ENCODE results near the gene HHLA2. TPM values are rescaled to one million over a fixed set of nuclear protein-coding genes. Genes with fewer than 3 reads are reported as not detected.

Gene HHLA2
- total RNA-seq, 6 experiments from 2014 or later = not detected

DNA sequence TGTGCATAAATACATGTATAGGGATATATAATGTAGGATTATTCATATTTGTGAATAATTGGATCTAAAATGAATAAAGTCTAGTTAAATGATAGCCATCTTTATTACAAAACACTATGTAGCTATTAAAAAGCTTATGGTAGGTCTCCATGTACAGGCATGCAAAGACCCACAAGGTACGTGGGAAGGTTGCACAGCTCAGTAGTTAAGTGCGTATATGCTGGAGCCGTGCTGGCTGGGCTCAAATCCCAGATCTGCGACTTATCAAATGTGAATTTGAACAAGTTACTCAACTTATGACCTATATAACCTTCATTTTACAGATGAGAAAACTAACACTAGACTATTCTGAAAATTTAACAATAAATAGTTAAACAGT, 113.4 kb downstream of the HHLA2 start:
- Mint-ChIP-seq H3K4me1 (ENCODE audit: low read depth) (peaks cover 37% of the 10 kb centered on the region), H3K36me3 (ENCODE audit: low read depth) (no peaks in the 10 kb centered on the region), H3K27ac (no peak overlapping the region), H3K9me3 (no peaks in the 10 kb centered on the region), H3K27me3 (ENCODE audit: insufficient read depth) (peaks cover 2% of the 10 kb centered on the region; the same call in 1 of the 2 replicates), H3K4me3 (no peak overlapping the region)
- TF ChIP-seq, protein P1, sequence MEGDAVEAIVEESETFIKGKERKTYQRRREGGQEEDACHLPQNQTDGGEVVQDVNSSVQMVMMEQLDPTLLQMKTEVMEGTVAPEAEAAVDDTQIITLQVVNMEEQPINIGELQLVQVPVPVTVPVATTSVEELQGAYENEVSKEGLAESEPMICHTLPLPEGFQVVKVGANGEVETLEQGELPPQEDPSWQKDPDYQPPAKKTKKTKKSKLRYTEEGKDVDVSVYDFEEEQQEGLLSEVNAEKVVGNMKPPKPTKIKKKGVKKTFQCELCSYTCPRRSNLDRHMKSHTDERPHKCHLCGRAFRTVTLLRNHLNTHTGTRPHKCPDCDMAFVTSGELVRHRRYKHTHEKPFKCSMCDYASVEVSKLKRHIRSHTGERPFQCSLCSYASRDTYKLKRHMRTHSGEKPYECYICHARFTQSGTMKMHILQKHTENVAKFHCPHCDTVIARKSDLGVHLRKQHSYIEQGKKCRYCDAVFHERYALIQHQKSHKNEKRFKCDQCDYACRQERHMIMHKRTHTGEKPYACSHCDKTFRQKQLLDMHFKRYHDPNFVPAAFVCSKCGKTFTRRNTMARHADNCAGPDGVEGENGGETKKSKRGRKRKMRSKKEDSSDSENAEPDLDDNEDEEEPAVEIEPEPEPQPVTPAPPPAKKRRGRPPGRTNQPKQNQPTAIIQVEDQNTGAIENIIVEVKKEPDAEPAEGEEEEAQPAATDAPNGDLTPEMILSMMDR (IDR thresholded peaks at IDR 0.05) = no peak
- no peak for DNase-seq

DNA sequence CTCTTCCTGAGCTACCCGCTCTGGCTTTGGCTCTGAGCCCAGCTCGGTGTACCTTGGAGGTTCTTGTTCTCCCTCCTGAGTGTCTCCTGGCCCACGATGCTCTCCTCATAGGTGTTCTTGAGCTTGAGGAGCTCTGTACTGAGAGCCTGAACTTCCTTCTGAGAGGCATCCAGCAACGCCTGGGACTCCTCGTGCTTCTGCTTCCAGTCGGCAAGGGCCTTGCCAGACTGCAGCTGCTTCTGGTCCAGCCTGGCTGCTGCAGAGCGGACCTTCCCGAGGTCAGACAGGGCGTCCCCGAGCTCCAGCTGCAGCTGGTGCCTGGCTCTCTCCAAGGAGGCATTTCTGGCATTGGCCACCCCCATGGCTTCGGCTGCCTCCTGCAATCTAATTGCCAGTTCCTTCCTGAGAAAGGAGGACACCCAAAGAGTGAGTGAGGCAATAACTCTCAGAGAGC, 114.2 kb downstream of the HHLA2 start:
- no peaks in the 10 kb centered on the region for H3K9me3 Mint-ChIP-seq
- H3K4me3 Mint-ChIP-seq = no peak overlapping the region
- TF ChIP-seq, protein P1 (IDR thresholded peaks at IDR 0.05) = no peak
- no peak for DNase-seq
- H3K27ac Mint-ChIP-seq = no peak overlapping the region
- H3K36me3 Mint-ChIP-seq (ENCODE audit: low read depth) = no peaks in the 10 kb centered on the region
- peaks cover 2% of the 10 kb centered on the region; the same call in 1 of the 2 replicates for H3K27me3 Mint-ChIP-seq (ENCODE audit: insufficient read depth)
- peaks cover 39% of the 10 kb centered on the region for H3K4me1 Mint-ChIP-seq (ENCODE audit: low read depth)

DNA sequence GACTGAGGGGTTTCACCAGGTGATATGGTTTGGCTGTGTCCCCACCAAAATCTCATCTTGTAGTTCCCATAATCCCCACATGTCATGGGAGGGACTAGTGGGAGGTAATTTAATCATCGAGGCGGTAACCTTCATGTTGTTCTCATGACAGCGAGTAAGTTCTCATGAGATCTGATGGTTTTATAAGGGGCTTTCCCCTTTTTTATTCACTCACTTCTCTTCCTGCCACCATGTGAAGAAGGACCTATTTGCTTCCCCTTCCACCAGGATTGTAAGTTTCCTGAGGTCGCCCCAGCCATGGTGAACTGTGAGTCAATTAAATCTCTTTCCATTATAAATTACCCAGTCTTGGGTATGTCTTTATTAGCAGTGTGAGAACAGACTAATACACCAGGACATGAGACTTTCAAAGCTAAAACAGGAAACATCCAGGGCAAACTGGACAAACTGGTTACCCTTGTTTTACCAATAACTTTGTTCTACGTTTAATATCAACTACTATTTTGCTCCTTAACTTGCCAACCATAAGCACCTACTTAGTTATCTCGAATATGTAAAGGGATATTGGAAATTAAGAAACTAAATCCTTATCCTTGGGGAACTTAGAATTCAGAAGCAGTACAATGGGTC, 115.9 kb downstream of the HHLA2 start:
- Mint-ChIP-seq H3K27me3 (ENCODE audit: insufficient read depth) (peaks cover 2% of the 10 kb centered on the region; the same call in 1 of the 2 replicates), H3K9me3 (no peaks in the 10 kb centered on the region), H3K4me1 (ENCODE audit: low read depth) (peaks cover 37% of the 10 kb centered on the region), H3K4me3 (no peak overlapping the region), H3K36me3 (ENCODE audit: low read depth) (no peaks in the 10 kb centered on the region), H3K27ac (no peak overlapping the region)
- no peak for DNase-seq
- TF ChIP-seq, protein P1 (IDR thresholded peaks at IDR 0.05) = no peak

DNA sequence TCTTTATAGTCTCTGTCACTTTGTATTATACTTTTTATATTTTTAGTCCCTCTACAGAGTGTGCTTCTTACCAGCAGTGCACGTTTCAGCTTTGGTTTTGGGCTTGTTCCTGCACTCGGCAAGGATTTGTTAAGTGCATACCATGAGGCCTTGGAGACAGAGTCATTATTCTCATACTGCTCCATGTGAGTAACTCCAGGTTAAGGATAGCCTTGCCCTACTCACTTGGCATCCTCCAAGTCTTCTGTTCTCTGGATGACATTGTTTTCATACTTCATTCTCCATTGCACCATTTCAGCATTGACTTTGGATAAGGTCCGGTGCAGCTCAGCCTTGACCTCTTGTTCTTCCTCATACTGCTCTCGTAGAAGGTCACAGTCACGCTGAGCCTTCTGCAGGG, 117.7 kb downstream of the HHLA2 start:
- TF ChIP-seq, protein P1 (IDR thresholded peaks at IDR 0.05) = no peak
- DNase-seq = peak; percentile 11
- H3K9me3 Mint-ChIP-seq = no peaks in the 10 kb centered on the region
- peaks cover 38% of the 10 kb centered on the region for H3K4me1 Mint-ChIP-seq (ENCODE audit: low read depth)
- H3K36me3 Mint-ChIP-seq (ENCODE audit: low read depth) = no peaks in the 10 kb centered on the region
- no peaks in the 10 kb centered on the region for H3K27me3 Mint-ChIP-seq (ENCODE audit: insufficient read depth)
- H3K4me3 Mint-ChIP-seq = no peak overlapping the region
- no peak overlapping the region for H3K27ac Mint-ChIP-seq

DNA sequence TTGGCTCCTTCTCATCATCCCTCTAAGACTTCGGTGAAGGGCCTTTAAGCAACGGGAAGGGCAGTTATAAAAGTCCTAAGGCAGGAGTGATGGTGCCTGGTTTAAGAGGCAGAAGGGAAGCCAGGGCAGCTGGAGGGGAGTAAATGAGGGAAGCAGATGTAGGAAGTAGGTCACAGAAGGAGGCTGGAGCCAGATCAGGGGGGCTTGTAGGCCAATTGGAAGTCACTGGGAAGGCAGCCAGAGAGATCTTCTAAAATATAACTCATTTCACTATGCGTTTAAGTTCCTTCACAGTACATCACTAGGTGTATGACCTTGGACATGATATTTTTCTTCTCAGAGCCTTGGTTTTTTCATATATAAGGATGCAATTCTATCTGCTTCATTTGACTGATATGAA, 119.3 kb downstream of the HHLA2 start:
- H3K27me3 Mint-ChIP-seq (ENCODE audit: insufficient read depth) = no peaks in the 10 kb centered on the region

More for the DNA sequence above, 119.3 kb downstream of the HHLA2 start:
- DNase-seq = no peak
- no peaks in the 10 kb centered on the region for H3K9me3 Mint-ChIP-seq
- no peaks in the 10 kb centered on the region for H3K36me3 Mint-ChIP-seq (ENCODE audit: low read depth)
- TF ChIP-seq, protein P1 (IDR thresholded peaks at IDR 0.05) = no peak
- H3K4me3 Mint-ChIP-seq = no peak overlapping the region
- peaks cover 54% of the 10 kb centered on the region for H3K4me1 Mint-ChIP-seq (ENCODE audit: low read depth)
- H3K27ac Mint-ChIP-seq = peak overlapping the region; percentile 30; the same call in 1 of the 2 replicates
